Thoracic aorta (tissue), 2 donors: Measurements from ENCODE around the gene LRP4. TPM values are rescaled to one million over a fixed set of nuclear protein-coding genes. Genes with fewer than 3 reads are reported as not detected.

Source experiments
- ATAC-seq: fragments of 150-250 bp; one replicate; pipeline ENCODE4 v1.8.0; 2017; ENCODE audit warnings: low read depth; ENCODE audit not compliant: insufficient number of reproducible peaks, low FRiP score
- DNase-seq: peaks from one replicate; pipeline ENCODE4 v3.0.0-alpha.2; 2020; ENCODE audit warnings: low spot score
- H3K27ac ChIP-seq, 2 donors: fragments of 200-600 bp; sonication (generic); 1 replicate in 1 of 2; 2 replicates in 1 of 2; pipeline ENCODE4 v1.5.1; 2016; ENCODE audit warnings: mild to moderate bottlenecking in 2 of 2, moderate library complexity in 2 of 2
- H3K27me3 ChIP-seq: fragments of 200-600 bp; sonication (generic); replicated peaks from 2 replicates; pipeline ENCODE4 v1.6.0; 2016; ENCODE audit warnings: mild to moderate bottlenecking; ENCODE audit not compliant: insufficient read depth
- H3K36me3 ChIP-seq: fragments of 200-600 bp; sonication (generic); one replicate; pipeline ENCODE4 v1.5.1; 2016
- H3K4me1 ChIP-seq, 2 donors: fragments of 200-600 bp; sonication (generic); 1 replicate in 1 of 2; 2 replicates in 1 of 2; pipeline versions ENCODE4 v1.5.1 to v1.6.0; 2016; ENCODE audit warnings: low read depth in 2 of 2, mild to moderate bottlenecking in 1 of 2; ENCODE audit not compliant: control insufficient read depth in 1 of 2
- H3K4me3 ChIP-seq: fragments of 200-600 bp; sonication (generic); 2 replicates; pipeline ENCODE4 v1.5.1; 2016; ENCODE audit warnings: mild to moderate bottlenecking
- H3K9me3 ChIP-seq: fragments of 200-600 bp; sonication (generic); 2 replicates; pipeline ENCODE4 v1.5.1; 2016
- CTCF ChIP-seq: fragments of 200-600 bp; sonication (generic); IDR thresholded peaks from one replicate; pipeline ENCODE4 v1.5.1; 2019; ENCODE audit warnings: antibody characterized with exemption
- total RNA-seq, 2 donors: library from RNA; depleted of rRNA; stranded (reverse); fragments of >200 nt; gene quantifications; one replicate each; pipeline versions ENCODE4 v1.1.0 to v1.2.3, GENCODE V29; 2016

The LRP4 gene
- total RNA-seq, 2 donors from 2014 or later: 8.4 to 21.2 TPM

- no peaks in the 10 kb centered on the region for H3K9me3 ChIP-seq
- H3K4me3 ChIP-seq: no peak overlapping the region
- no peak for ATAC-seq
- no peak for TF ChIP-seq CTCF
- no peaks in the 10 kb centered on the region for H3K36me3 ChIP-seq
- DNase-seq: no peak
- H3K4me1 ChIP-seq: peaks cover 0 to 6% of the 10 kb centered on the region in 2 donors
- no peak overlapping the region for H3K27ac ChIP-seq
- no peaks in the 10 kb centered on the region for H3K27me3 ChIP-seq
Observed at GRCh38 chr11:46903846-46904245, 14.5 kb downstream of the LRP4 start.

GRCh38 chr11:46902694-46903093, 15.7 kb downstream of the LRP4 start:
- H3K4me1 ChIP-seq: peaks cover 0 to 6% of the 10 kb centered on the region in 2 donors
- no peaks in the 10 kb centered on the region for H3K9me3 ChIP-seq
- ATAC-seq (no peak), DNase-seq (no peak)
- TF ChIP-seq CTCF: no peak
- no peak overlapping the region for H3K27ac ChIP-seq
- no peaks in the 10 kb centered on the region for H3K27me3 ChIP-seq
- H3K36me3 ChIP-seq: no peaks in the 10 kb centered on the region
- H3K4me3 ChIP-seq: no peak overlapping the region

- Histone ChIP-seq H3K9me3 (no peaks in the 10 kb centered on the region), H3K27ac (no peak overlapping the region), H3K4me3 (no peak overlapping the region), H3K27me3 (no peaks in the 10 kb centered on the region), H3K36me3 (no peaks in the 10 kb centered on the region), H3K4me1 (peaks cover 0 to under 1% of the 10 kb centered on the region in 2 donors)
- TF ChIP-seq CTCF: no peak
- ATAC-seq (no peak), DNase-seq (no peak)
Observed at GRCh38 chr11:46901156-46901555, 17.2 kb downstream of the LRP4 start.

GRCh38 chr11:46900091-46900746, 18.1 kb downstream of the LRP4 start:
- Histone ChIP-seq H3K9me3 (no peaks in the 10 kb centered on the region), H3K4me3 (no peak overlapping the region), H3K27me3 (no peaks in the 10 kb centered on the region), H3K36me3 (no peaks in the 10 kb centered on the region), H3K4me1 (peaks cover 0 to 7% of the 10 kb centered on the region in 2 donors), H3K27ac (no peak overlapping the region)
- no peak for TF ChIP-seq CTCF
- ATAC-seq: no peak
- DNase-seq: no peak

GRCh38 chr11:46899501-46900025, 18.8 kb downstream of the LRP4 start:
- peaks cover 0 to 7% of the 10 kb centered on the region in 2 donors for H3K4me1 ChIP-seq
- no peaks in the 10 kb centered on the region for H3K27me3 ChIP-seq
- H3K27ac ChIP-seq: no peak overlapping the region
- no peak overlapping the region for H3K4me3 ChIP-seq
- no peaks in the 10 kb centered on the region for H3K9me3 ChIP-seq
- ATAC-seq: no peak
- DNase-seq: no peak
- TF ChIP-seq CTCF: no peak
- H3K36me3 ChIP-seq: no peaks in the 10 kb centered on the region
